ENCODE measurements around the gene SSBP1. TPM values are rescaled to one million over a fixed set of nuclear protein-coding genes. Genes with fewer than 3 reads are reported as not detected.

SSBP1 gene
- total and polyA plus RNA-seq, 2 donors (not counting 3 experiments of a cell fraction or from before 2014, with no cell fraction given): 77.9 to 169 TPM

- H4K20me1 ChIP-seq (replicated peaks; ENCODE audit: control insufficient read depth, extremely low read depth, insufficient read depth, low read length): no peaks in the 10 kb centered on the region
- BruUV-seq (replicated peaks): no TSS peak
- TF ChIP-seq POLR2A (IDR thresholded peaks at IDR 0.05; ENCODE audit: low read depth, low read length) (no peak), POLR2AphosphoS5 (IDR thresholded peaks at IDR 0.05; ENCODE audit: insufficient read depth, low read depth, low read length) (no peak), JUN (IDR thresholded peaks at IDR 0.05; ENCODE audit: borderline replicate concordance, insufficient read depth, insufficient read length, low read depth) (no peak), EZH2 (IDR thresholded peaks at IDR 0.05; ENCODE audit: borderline replicate concordance, low read depth, low read length, severe bottlenecking) (no peak), GATA2 (IDR thresholded peaks at IDR 0.05; ENCODE audit: insufficient read depth, insufficient read length, low read depth, low read length) (no peak), MYC (IDR thresholded peaks at IDR 0.05; ENCODE audit: low read depth, low read length) (no peak), FOS (IDR thresholded peaks at IDR 0.05; ENCODE audit: borderline replicate concordance, insufficient read depth, low read length) (no peak), MAX (IDR thresholded peaks at IDR 0.05; ENCODE audit: insufficient read depth, insufficient read length) (no peak), CTCF (IDR thresholded peaks at IDR 0.05; ENCODE audit: extremely low read depth in 1 of 2, insufficient read depth in 1 of 2, low read depth in 1 of 2, low read length in 2 of 2) (no peak)
- H3K27ac ChIP-seq (ENCODE audit: insufficient read depth, low read depth, low read length): no peak overlapping the region
- intact Hi-C loops (cut with micrococcal nuclease) (no loop called here), dilution Hi-C loops (cut with MboI; ENCODE audit: extremely low pct_ligation_motif_present, low sequenced_read_pairs) (no loop called here)
- ChIA-PET CTCF (no interaction called here), POLR2A (no interaction called here)
- DNase-seq (ENCODE audit: low read depth, low spot score): no peak
- peaks cover 10% of the 10 kb centered on the region for H3K4me1 ChIP-seq (ENCODE audit: control insufficient read depth, extremely low read depth, insufficient read depth, low read length)
- no peak overlapping the region for H3K4me3 ChIP-seq (replicated peaks in 1 of 3; ENCODE audit: insufficient read depth in 1 of 3, low read depth in 1 of 3, low read length in 3 of 3)
- H3K9me3 ChIP-seq (replicated peaks; ENCODE audit: control insufficient read depth, insufficient read depth, low read length): no peaks in the 10 kb centered on the region
- no peak overlapping the region for H2AFZ ChIP-seq (ENCODE audit: low read depth, low read length)
- no peak for FAIRE-seq
- no peaks in the 10 kb centered on the region for H3K36me3 ChIP-seq (ENCODE audit: control insufficient read depth in 2 of 2, extremely low read depth in 1 of 2, insufficient read depth in 2 of 2, low read length in 2 of 2)
- H3K9ac ChIP-seq (replicated peaks; ENCODE audit: extremely low read depth, insufficient read depth, low read length): no peak overlapping the region
- H3K79me2 ChIP-seq (ENCODE audit: control insufficient read depth, insufficient read depth, low read length): peaks cover 9% of the 10 kb centered on the region
- H3K27me3 ChIP-seq (ENCODE audit: control insufficient read depth in 2 of 2, insufficient read depth in 2 of 2, low read length in 2 of 2): peaks cover 10 to 18% of the 10 kb centered on the region in 2 experiments
- no peak overlapping the region for H3K4me2 ChIP-seq (ENCODE audit: insufficient read depth, low read length)
- H3K9me1 ChIP-seq (replicated peaks; ENCODE audit: control insufficient read depth, extremely low read depth, insufficient read depth, low read length): no peaks in the 10 kb centered on the region
Observed at GRCh38 chr7:141704741-141705140, 33.4 kb upstream of the SSBP1 start.

All from endothelial cell of umbilical vein (primary cell).